ENCODE measurements around the gene DPH7. TPM values are rescaled to one million over a fixed set of nuclear protein-coding genes. Genes with fewer than 3 reads are reported as not detected.
"Not testable (repeated sequence)": the region's sequence is repeated elsewhere in the genome, so short reads cannot be mapped to it uniquely, and the experiment has no call there.

Gene DPH7
- polyA plus RNA-seq, 3 donors: 38.2 to 64.2 (median 44.7) TPM

DNA sequence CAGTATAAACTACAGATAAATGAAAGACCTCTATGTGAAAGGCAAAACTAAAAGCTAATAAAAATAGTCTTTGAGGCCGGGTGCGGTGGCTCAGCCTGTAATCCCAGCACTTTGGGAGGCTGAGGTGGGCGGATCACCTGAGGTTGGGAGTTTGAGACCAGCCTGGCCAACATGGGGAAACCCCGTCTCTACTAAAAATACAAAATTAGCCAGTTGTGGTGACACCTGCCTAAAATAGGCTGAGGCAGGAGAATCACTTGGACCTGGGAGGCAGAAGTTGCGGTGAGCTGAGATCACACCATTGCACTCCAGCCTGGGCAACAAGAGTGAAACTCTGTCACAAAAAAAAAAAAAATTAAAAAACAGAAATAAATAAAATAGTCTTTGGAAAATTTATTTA, 65.6 kb downstream of the DPH7 start:
- not testable (repeated sequence) for DNase-seq (ENCODE audit: extremely low read depth in 1 of 11, low read depth in 9 of 11, low spot score in 4 of 11)

DNA sequence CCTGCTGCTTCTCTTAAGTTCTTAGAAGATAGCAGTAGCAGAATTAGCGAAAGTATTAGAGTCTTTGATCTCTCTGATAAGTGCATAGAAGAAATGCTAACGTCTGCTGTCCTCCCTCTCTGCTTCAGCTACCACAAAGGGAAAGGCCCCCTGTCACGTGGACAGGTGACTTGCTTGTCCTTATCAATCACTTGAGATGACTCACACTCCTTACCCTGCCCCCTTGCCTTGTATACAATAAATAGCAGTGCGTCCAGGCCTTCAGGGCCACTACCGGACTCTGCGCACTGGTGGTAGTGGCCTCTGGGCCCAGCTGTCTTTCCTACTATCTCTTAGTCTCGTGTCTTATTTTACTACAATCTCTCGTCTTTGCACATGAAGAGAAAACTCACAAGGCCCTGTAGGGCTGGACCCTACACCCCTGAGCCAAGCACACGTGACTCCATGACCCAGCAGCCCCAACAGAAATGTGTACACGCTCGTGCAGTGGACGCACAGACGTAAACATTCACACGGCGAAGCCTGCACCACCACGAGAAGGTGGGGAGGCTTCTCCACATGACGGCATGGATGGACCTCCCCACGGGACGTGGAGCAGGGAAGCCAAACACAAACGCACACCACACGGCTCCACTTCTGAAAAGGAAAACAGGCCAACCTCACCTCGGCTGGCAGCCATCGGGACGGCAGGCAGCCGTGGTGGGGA, 66.8 kb downstream of the DPH7 start:
- no peak for DNase-seq (ENCODE audit: extremely low read depth in 1 of 11, low read depth in 9 of 11, low spot score in 4 of 11)

DNA sequence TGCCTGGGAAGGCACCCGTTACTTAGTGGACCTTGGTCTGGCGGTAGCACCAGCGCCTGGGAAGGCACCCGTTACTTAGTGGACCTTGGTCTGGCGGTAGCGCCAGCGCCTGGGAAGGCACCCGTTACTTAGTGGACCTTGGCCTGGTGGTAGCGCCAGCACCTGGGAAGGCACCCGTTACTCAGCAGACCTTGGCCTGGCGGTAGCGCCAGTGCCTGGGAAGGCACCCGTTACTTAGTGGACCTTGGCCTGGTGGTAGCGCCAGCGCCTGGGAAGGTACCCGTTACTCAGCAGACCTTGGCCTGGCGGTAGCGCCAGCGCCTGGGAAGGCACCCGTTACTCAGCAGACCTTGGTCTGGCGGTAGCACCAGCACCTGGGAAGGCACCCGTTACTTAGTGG, 67.6 kb downstream of the DPH7 start:
- DNase-seq (ENCODE audit: extremely low read depth in 1 of 11, low read depth in 9 of 11, low spot score in 4 of 11): not testable (repeated sequence)

DNA sequence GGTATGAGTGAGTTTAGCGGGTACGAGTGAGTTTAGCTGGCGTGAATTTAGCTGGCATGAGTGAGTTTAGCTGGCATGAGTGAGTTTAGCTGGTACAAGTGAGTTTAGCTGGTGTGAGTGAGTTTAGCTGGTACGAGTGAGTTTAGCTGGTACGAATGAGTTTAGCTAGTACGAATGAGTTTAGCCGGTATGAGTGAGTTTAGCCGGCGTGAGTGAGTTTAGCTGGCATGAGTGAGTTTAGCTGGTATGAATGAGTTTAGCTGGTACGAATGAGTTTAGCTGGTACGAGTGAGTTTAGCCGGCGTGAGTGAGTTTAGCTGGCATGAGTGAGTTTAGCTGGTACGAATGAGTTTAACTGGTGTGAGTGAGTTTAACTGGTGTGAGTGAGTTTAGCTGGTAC, 69.5 kb downstream of the DPH7 start:
- no peak for DNase-seq (ENCODE audit: extremely low read depth in 1 of 11, low read depth in 9 of 11, low spot score in 4 of 11)

DNA sequence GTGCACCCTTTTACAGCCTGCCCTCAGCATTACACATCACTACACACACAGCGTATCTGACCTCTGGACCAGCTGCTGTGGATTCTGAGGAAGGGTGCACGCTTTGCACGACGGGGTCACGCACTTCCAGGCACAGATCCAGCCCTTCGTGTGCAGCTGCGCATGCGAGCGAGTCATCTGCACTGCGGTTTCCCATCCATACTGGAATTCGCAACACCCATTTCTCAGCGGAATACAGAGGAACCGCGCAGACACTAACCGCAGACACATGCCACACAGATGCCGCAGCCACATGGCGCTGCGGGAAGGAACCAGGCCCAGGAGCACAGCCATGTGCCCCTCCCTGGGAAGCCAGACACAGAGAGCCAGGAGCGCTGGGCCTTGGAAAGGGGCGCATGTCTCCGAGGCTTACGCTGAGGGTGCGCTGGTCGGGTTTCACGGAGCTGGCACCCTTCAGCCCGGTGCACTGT, 72.0 kb downstream of the DPH7 start:
- DNase-seq (ENCODE audit: extremely low read depth in 1 of 11, low read depth in 9 of 11, low spot score in 4 of 11): no peak

DNA sequence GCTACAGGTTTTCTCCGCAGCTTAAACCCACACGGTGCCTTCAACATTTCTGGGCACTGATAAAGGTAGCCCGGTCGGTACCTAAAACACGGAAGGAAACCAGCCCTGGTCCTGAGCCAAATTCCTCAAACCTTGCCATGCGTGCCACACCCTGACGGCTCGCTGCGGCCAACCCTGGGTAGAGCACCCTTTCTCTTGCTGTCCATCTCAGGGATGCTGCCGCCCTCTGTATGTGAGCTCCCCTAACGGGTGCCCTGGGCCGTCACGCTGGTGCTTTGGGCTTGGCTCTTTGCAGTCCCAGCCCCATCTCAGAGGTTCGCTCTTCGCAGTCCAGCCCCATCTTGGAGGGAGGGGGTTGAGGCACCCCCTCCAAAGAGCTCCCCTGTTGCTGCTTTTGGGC, 72.5 kb downstream of the DPH7 start:
- DNase-seq (ENCODE audit: extremely low read depth in 1 of 11, low read depth in 9 of 11, low spot score in 4 of 11): no peak

DNA sequence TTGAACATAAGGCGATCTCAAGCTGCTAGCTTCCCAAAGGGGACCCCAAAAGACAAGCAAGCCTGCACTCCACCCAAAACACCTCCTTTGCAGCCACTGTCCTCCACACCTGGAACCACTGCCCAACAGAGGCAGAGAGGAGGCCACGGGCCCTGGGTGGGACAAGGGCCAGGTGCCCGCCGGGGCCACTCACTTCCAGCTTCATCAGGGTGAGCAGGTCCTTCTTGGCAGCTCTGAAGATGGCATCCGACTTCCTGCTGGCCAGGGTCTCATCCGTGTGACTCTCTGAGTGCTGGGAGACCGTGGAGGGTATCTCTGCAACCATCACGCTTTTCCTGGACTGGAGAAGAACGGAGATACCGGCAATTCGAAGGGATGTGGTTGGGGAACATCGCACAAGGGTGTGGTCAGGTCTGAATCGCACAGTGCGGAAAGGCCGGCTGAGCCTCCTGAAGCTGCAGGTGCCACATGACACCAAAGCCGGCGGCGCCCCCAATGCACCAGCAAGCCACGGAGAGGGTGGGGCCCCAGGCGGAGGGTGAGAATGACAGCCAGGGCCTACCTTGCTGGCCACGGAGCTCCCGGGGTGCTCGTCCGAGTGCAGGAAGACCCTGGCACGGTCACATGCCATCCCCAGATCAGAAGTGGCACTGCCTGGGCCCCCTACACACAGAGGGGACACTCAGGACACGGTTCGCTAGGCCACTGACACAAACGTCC, 73.1 kb downstream of the DPH7 start:
- no peak for DNase-seq (ENCODE audit: extremely low read depth in 1 of 11, low read depth in 9 of 11, low spot score in 4 of 11)

Other genes with a start within 250 kb of the DPH7 start
- 10 to 100 TPM; 12.0 to 35.4 (median 16.6) TPM for gene EXD3, start 155.8 kb downstream of the DPH7 start, polyA plus RNA-seq (ENCODE audit: insufficient read length in 3 of 3)
- 10 to 100 TPM in 1 of 3 donors, 1 to 10 TPM in 2; 4.8 to 15.9 (median 6.0) TPM for gene NOXA1, start 155.5 kb downstream of the DPH7 start, polyA plus RNA-seq (ENCODE audit: insufficient read length in 3 of 3)
- gene ENTPD8, start 137.6 kb downstream of the DPH7 start, polyA plus RNA-seq (ENCODE audit: insufficient read length in 3 of 3): under 1 TPM; 0.14 to 0.68 (median 0.63) TPM
- 10 to 100 TPM; 52.9 to 57.8 (median 56.5) TPM for gene NSMF, start 119.6 kb downstream of the DPH7 start, polyA plus RNA-seq (ENCODE audit: insufficient read length in 3 of 3)
- gene PNPLA7, start 28.5 kb downstream of the DPH7 start, polyA plus RNA-seq (ENCODE audit: insufficient read length in 3 of 3): 1 to 10 TPM; 2.1 to 5.1 (median 2.4) TPM
- 10 to 100 TPM; 12.9 to 26.0 (median 24.0) TPM for gene MRPL41, start 27.0 kb downstream of the DPH7 start, polyA plus RNA-seq (ENCODE audit: insufficient read length in 3 of 3)
- gene ZMYND19, start 11.6 kb upstream of the DPH7 start, polyA plus RNA-seq (ENCODE audit: insufficient read length in 3 of 3): 10 to 100 TPM; 18.9 to 24.3 (median 20.5) TPM
- 10 to 100 TPM; 24.7 to 39.1 (median 30.2) TPM for gene ARRDC1, start 26.8 kb upstream of the DPH7 start, polyA plus RNA-seq (ENCODE audit: insufficient read length in 3 of 3)
- 10 to 100 TPM; 67.8 to 78.8 (median 76.3) TPM for gene EHMT1, start 40.1 kb upstream of the DPH7 start, polyA plus RNA-seq (ENCODE audit: insufficient read length in 3 of 3)